Ovary (tissue), 3 donors: ENCODE data around the gene LIPT2.

Source experiments
- CTCF ChIP-seq, 3 donors: fragments of 450-650 bp in 2 of 3; fragments of 200-600 bp in 1 of 3; IDR thresholded peaks; one replicate each; pipeline versions ENCODE4 v1.5.1 to v1.8.0; 2016 to 2022; ENCODE audit warnings: antibody characterized with exemption in 3 of 3, mild to moderate bottlenecking in 1 of 3
- EP300 ChIP-seq: sonication (generic); formaldehyde crosslinking; IDR thresholded peaks from one replicate; pipeline ENCODE4 v1.6.1; 2017; ENCODE audit warnings: antibody characterized with exemption
- POLR2A ChIP-seq: fragments of 450-650 bp; IDR thresholded peaks from one replicate; pipeline ENCODE4 v1.6.1; 2017; ENCODE audit warnings: antibody characterized with exemption, mild to moderate bottlenecking, moderate library complexity
- donor health status: DM: no; HTN: no; CAD: no.

- TF ChIP-seq CTCF (IDR thresholded peaks at IDR 0.05) (no peak), POLR2A (no peak), EP300 (no peak)
Measured at GRCh38 chr11:74485868-74486267, 7.7 kb downstream of the LIPT2 start.
